Fibroblast of lung (primary cell): ENCODE data around the gene NEURL2.

Source experiments
- EZH2 ChIP-seq: IDR thresholded peaks from 2 replicates; pipeline ENCODE4 v1.5.1; 2012; ENCODE audit warnings: low read length, control low read depth, mild to moderate bottlenecking; ENCODE audit errors: missing control alignments
- TF ChIP-seq, protein P1 (sequence below), 2 donors: IDR thresholded peaks in 1 of 2; conservative IDR thresholded peaks in 1 of 2; 1 replicate in 1 of 2; 2 replicates in 1 of 2; pipeline ENCODE4 v1.5.1; 2011 to 2012; ENCODE audit warnings: low read length in 2 of 2, control low read depth in 1 of 2, inconsistent platforms in 1 of 2, low read depth in 1 of 2, mild to moderate bottlenecking in 1 of 2

- TF ChIP-seq, protein P1, sequence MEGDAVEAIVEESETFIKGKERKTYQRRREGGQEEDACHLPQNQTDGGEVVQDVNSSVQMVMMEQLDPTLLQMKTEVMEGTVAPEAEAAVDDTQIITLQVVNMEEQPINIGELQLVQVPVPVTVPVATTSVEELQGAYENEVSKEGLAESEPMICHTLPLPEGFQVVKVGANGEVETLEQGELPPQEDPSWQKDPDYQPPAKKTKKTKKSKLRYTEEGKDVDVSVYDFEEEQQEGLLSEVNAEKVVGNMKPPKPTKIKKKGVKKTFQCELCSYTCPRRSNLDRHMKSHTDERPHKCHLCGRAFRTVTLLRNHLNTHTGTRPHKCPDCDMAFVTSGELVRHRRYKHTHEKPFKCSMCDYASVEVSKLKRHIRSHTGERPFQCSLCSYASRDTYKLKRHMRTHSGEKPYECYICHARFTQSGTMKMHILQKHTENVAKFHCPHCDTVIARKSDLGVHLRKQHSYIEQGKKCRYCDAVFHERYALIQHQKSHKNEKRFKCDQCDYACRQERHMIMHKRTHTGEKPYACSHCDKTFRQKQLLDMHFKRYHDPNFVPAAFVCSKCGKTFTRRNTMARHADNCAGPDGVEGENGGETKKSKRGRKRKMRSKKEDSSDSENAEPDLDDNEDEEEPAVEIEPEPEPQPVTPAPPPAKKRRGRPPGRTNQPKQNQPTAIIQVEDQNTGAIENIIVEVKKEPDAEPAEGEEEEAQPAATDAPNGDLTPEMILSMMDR (conservative IDR thresholded peaks at IDR 0.05 in 1 of 2, IDR thresholded peaks at IDR 0.05 in 1 of 2; ENCODE audit: low read depth in 1 of 2, low read length in 2 of 2): no peak
- TF ChIP-seq EZH2: no peak
Observed at GRCh38 chr20:45852326-45852725, 38.7 kb downstream of the NEURL2 start.
